Psoas muscle (tissue), 8 donors: ENCODE results near the gene GAS6. TPM values are rescaled to one million over a fixed set of nuclear protein-coding genes. Genes with fewer than 3 reads are reported as not detected.

ENCODE experiments used
- ATAC-seq, 4 donors: fragments of 200-7000 bp; cut with Tn5 transposase; one replicate each; pipeline ENCODE4 v1.9.1; 2020; ENCODE audit warnings: moderate library complexity in 3 of 4, mild to moderate bottlenecking in 2 of 4
- DNase-seq, 2 donors: peaks; one replicate each; pipeline ENCODE4 v3.0.0-alpha.2; 2020
- H3K27ac ChIP-seq: fragments of 200-600 bp; one replicate; pipeline ENCODE4 v1.8.0; 2022
- H3K27me3 ChIP-seq, 3 donors: fragments of 200-600 bp in 1 of 3; one replicate each; pipeline versions ENCODE4 v1.6.1 to v1.8.0; 2013 to 2022; ENCODE audit warnings: low read length in 2 of 3, mild to moderate bottlenecking in 2 of 3, moderate library complexity in 1 of 3; ENCODE audit not compliant: insufficient read depth in 3 of 3
- H3K36me3 ChIP-seq, 2 donors: fragments of 200-600 bp in 1 of 2; one replicate each; pipeline versions ENCODE4 v1.6.1 to v1.8.0; 2013 to 2022; ENCODE audit warnings: low read depth in 1 of 2, mild to moderate bottlenecking in 1 of 2, moderate library complexity in 1 of 2; ENCODE audit not compliant: insufficient read depth in 1 of 2
- H3K4me1 ChIP-seq: fragments of 200-600 bp; one replicate; pipeline ENCODE4 v1.8.0; 2022
- H3K4me3 ChIP-seq: fragments of 200-600 bp; one replicate; pipeline ENCODE4 v1.8.0; 2022; ENCODE audit warnings: mild to moderate bottlenecking
- H3K9me3 ChIP-seq: fragments of 200-600 bp; one replicate; pipeline ENCODE4 v1.8.0; 2022
- WGBS, 3 donors: extraction: QIAGEN DNeasy Blood & Tissue Kit; methylation state at CpG; one replicate each; pipeline versions ENCODE4 v1.1.6 to v1.1.7; 2013; 5-methylcytosine and 5-hydroxymethylcytosine counted together
- intact Hi-C, 2 donors: fragments of 100-400 bp; cut with DNase I; formaldehyde crosslinking; loops; one replicate each; pipeline versions ENCODE4 v1.11.0 to v1.14.2; 2022
- polyA plus RNA-seq, 3 donors: library from polyadenylated mRNA; stranded (reverse); fragments of 200-250 nt; gene quantifications; one replicate each; pipeline ENCODE4 v1.2.3, GENCODE V29; 2013
- total RNA-seq, 4 donors: library from RNA; stranded (reverse); fragmentation: NEBNext Ultra II Directional in 2 of 4; extraction: Animal tissue kit (Norgen Biotek cat#: 25700) in 2 of 4; gene quantifications; one replicate each; pipeline versions ENCODE4 v1.2.1 to v1.2.4, GENCODE V29; 2021 to 2023
- TF ChIP-seq, protein P1 (sequence below): fragments of 200-600 bp; IDR thresholded peaks from one replicate; pipeline ENCODE4 v1.8.0; 2022; ENCODE audit warnings: antibody characterized with exemption
- donor health status: healthy with polysubstance abuse.
- donor health status: DM: no; HTN: no; CAD: no; lungs with moderate emphysema.
- donor health status: Bipolar disorder and iron deficiency.
- donor health status: healthy.
- donor health status: DM: yes; HTN: yes; CAD: no.
- donor health status: DM: no; HTN: no; CAD: no.
- donor health status: DM: no; HTN: no; CAD: no.
- donor health status: DM: yes; HTN: yes; CAD: no.

Gene GAS6
- total and polyA plus RNA-seq, 7 donors: 51.6 to 103 (median 65.8) TPM

DNA sequence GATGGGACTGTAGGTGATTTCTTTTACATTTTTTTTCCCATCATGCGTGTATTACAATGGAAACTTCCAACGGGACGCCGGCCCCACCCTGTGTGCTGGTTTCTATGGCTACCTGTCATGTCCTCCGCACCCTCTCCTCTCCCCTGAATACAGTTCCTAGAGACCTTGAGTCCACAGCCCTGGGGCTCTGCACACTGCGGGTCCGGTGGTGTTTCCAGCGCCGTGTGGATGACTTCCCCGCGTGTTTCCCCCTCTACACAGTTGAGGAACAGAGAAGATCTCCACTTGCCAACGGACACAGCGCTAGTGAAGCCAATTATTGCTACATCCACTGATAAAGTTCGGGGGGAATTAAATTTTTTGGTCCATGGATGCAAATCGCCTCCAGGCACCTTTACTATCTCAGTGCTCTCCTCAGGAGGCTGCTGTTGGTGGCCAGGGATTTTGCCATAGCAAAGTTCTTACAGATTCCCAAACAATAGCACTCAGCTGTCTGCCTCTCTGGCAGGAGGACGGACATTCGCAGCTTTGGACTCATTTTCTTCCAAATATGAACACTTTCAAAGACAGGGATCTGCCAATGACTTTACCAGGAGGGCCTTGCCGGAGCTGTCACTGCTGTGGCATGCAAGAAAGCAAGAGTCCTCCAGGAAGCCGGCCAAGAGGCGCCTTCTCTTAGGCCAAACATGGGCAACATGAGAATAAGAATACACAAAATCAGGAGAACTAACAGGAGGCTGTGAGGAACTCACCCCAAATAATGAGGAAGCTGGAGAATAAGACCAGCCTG, 39.3 kb upstream of the GAS6 start:
- Histone ChIP-seq H3K36me3 (no peaks in the 10 kb centered on the region), H3K4me1 (no peaks in the 10 kb centered on the region), H3K9me3 (no peaks in the 10 kb centered on the region), H3K27me3 (no peaks in the 10 kb centered on the region), H3K27ac (no peak overlapping the region), H3K4me3 (no peak overlapping the region)
- DNase-seq: no peak
- intact Hi-C loops: no loop called here
- ATAC-seq: no peak
- 72 to 77% (median 75%) methylated on average over 20 of the region's 20 CpGs for WGBS, 3 donors
- TF ChIP-seq, protein P1, sequence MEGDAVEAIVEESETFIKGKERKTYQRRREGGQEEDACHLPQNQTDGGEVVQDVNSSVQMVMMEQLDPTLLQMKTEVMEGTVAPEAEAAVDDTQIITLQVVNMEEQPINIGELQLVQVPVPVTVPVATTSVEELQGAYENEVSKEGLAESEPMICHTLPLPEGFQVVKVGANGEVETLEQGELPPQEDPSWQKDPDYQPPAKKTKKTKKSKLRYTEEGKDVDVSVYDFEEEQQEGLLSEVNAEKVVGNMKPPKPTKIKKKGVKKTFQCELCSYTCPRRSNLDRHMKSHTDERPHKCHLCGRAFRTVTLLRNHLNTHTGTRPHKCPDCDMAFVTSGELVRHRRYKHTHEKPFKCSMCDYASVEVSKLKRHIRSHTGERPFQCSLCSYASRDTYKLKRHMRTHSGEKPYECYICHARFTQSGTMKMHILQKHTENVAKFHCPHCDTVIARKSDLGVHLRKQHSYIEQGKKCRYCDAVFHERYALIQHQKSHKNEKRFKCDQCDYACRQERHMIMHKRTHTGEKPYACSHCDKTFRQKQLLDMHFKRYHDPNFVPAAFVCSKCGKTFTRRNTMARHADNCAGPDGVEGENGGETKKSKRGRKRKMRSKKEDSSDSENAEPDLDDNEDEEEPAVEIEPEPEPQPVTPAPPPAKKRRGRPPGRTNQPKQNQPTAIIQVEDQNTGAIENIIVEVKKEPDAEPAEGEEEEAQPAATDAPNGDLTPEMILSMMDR: no peak

DNA sequence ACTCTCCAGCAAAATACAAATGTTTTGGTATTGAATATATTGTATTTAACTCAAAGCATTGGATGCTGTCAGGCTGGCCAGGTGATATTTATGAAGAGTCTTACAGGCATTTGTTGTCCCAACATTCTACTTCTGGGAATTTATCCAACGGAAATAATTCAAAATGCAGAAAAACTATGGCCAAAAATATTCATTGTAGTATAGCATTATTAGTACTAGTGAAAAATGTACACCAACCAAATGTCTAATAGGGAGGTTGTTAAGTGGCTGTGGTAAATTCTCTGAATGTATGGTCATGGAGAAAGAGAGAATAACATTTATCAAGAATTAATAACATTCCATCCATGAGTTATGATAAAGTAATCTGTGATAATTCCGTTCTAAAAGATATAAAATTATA, 38.6 kb upstream of the GAS6 start:
- H3K27me3 ChIP-seq: no peaks in the 10 kb centered on the region
- ATAC-seq (no peak), DNase-seq (no peak)
- no peak overlapping the region for H3K27ac ChIP-seq
- 84% methylated on average over 2 of the region's 2 CpGs for WGBS, 3 donors
- no peaks in the 10 kb centered on the region for H3K36me3 ChIP-seq
- no peaks in the 10 kb centered on the region for H3K9me3 ChIP-seq
- intact Hi-C loops: no loop called here
- H3K4me1 ChIP-seq: no peaks in the 10 kb centered on the region
- H3K4me3 ChIP-seq: no peak overlapping the region
- TF ChIP-seq, protein P1: no peak

DNA sequence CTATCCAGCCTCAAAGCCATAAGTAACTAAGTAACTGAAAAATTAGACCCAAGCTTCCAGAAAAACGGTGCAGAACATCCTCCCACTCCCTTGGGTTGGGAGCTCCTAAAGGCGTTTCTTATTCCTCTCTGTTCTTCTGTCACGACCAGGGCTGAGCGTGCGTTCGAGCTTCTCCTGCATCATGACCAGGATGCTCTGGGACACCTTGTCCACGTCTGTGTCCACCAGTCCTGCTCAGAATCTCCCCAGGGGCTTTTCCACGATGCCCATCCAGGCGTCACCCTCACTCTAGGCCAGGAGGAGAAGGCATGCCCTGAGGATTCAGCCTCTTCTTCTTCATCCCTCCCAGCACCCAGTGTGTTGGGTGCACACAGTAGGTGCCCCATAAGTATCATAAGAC, 37.8 kb upstream of the GAS6 start:
- intact Hi-C loops: no loop called here
- no peaks in the 10 kb centered on the region for H3K36me3 ChIP-seq
- no peaks in the 10 kb centered on the region for H3K27me3 ChIP-seq
- H3K27ac ChIP-seq: no peak overlapping the region
- DNase-seq: no peak
- ATAC-seq: no peak
- TF ChIP-seq, protein P1: no peak
- no peaks in the 10 kb centered on the region for H3K4me1 ChIP-seq
- no peaks in the 10 kb centered on the region for H3K9me3 ChIP-seq
- H3K4me3 ChIP-seq: no peak overlapping the region
- 89 to 92% (median 91%) methylated on average over 9 of the region's 9 CpGs for WGBS, 3 donors

DNA sequence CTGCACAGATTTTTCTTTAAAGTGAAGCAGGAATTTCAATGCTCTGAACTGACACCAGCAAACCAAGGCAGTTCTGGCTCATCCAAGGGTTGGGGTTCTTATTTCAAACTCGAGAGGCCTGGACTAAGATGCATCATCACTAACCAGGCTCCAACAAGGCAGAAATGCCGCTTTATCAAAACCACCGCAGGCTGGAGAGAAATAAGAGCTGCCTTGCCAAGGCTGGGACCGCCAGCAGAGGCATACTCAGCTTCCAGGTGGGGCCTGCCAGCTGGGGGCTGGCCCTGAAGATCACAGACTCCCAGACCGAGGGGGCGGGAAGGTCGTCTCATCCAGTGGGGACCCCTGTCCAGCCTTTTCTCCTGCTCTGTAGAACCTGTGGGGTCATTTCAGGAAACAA, 37.4 kb upstream of the GAS6 start:
- Histone ChIP-seq H3K27ac (no peak overlapping the region), H3K4me3 (no peak overlapping the region), H3K9me3 (no peaks in the 10 kb centered on the region), H3K36me3 (no peaks in the 10 kb centered on the region), H3K27me3 (no peaks in the 10 kb centered on the region), H3K4me1 (no peaks in the 10 kb centered on the region)
- WGBS, 3 donors: 68 to 78% (median 72%) methylated on average over 7 of the region's 7 CpGs
- no peak for DNase-seq
- TF ChIP-seq, protein P1: no peak
- no peak for ATAC-seq
- intact Hi-C loops: no loop called here

DNA sequence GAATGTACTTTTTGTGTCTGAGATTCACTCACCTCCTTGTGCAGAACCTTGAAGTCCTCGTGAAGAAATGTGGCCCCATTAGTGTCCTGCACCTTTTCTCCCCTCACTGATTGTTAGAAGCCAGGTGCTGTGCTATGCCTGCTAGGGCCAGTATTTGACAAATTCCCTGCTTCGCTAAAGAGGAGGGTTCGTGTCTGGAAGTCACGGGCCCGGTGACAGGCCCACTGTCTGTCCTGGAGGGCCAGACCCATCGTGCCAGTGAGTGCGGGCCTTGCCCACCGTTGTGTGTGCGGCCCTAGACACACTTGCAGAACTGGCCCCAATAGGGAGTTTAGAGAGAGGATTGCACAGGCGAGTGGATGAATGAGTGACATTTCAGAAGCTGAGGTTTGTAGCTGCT, 36.8 kb upstream of the GAS6 start:
- Histone ChIP-seq H3K27ac (no peak overlapping the region), H3K27me3 (no peaks in the 10 kb centered on the region), H3K9me3 (no peaks in the 10 kb centered on the region), H3K36me3 (no peaks in the 10 kb centered on the region), H3K4me3 (no peak overlapping the region), H3K4me1 (no peaks in the 10 kb centered on the region)
- DNase-seq (no peak), ATAC-seq (no peak)
- intact Hi-C loops: no loop called here
- TF ChIP-seq, protein P1: no peak
- WGBS, 3 donors: 84 to 96% (median 86%) methylated on average over 10 of the region's 10 CpGs
